SKM-1 treated with dmso at 0.1 percent for 144 hours (cell line): Measurements from ENCODE around the gene ADAMTS6.

Source experiments
- DNase-seq: peaks from one replicate; lab custom pipeline; 2025; ENCODE audit not compliant: unreplicated experiment; lab: John Stamatoyannopoulos, UW

The ADAMTS6 gene

DNA sequence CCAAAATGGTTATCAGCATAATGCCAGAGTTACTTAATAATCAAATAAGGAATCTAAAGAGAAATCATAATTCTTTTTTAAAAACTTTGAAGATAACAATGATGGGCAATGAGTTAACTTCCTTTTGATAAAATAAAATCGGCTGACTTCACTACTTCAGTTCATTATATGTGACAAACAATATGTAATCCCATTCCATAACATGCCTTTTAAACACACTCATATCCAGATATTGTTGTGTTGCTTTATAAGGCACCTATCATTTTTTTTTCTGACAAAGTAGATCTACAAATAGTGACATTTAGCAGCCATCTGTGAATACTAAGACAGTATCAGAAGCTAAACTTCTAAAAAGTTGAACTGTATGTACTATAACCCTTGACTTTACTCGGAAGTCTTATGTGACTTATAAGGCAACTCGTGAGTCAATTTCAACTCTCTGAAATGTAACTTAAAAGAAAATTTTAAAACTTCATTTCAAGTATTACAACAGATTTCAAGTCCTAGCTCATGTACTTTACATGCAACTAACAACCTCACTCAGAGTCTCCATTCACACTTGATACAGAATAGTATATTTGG, 7.5 kb downstream of the ADAMTS6 start:
- no peak for DNase-seq

DNA sequence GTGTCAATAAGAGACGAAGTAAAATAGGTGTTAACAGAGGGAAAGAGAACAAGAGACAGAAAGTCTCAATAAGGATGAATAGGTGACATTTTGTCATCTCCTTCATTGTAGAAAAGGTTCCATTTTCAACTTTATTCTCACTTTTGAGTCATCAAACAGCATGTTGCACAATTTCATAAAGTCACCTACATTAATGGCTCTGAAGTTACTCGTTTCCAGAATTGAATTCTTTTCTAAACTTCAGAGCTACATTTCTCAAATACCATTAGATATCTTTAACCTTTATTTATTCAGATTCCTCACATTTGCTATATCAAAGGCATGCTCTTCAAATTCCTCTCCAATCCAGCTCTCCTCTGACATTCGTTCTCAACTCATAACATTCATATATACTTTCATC, 13.1 kb downstream of the ADAMTS6 start:
- no peak for DNase-seq

DNA sequence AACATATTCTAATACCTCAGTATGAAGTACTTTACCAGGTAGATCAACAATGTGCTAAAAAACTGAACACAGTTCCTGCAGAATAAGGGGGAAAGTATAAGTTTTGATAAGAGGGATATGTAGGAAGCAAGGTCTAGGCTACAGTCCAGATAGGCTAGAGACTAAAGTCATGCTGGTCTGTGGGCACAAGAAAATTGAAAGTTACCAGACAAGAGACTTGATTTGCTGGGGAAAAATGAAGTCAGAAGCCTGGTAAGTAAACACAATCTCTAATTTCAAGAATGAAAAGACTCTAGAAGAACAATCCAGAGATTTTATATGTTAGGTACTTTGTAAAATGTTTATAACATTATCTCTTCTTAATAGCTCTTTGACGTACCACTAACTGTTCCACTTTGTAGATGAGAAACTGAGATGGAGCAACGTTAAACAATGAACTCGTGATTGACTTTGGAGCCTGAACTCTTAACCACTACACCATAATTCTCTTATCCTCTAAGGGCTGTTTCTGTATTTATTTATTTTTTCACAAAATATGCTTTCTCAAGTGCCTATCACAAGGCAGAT, 19.5 kb downstream of the ADAMTS6 start:
- DNase-seq: no peak

DNA sequence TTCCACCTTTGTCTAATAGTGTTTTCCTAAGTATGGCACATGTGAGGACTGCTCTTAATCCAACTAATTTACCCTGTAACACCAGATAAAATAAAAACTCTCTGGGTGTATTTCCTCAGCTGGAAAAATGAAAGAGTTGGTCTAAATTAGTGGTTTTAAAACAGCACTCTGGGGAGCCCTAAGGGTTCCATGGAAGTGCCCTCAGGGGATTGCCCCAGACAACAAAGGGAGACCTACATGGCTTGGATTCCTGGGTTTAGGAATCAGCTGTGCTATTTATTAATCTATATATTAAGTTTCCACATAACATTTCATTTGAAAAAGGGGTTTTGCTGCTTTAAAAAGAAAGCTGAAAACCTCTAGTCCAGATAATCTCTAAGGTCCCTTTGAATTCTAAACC, 20.2 kb downstream of the ADAMTS6 start:
- no peak for DNase-seq

DNA sequence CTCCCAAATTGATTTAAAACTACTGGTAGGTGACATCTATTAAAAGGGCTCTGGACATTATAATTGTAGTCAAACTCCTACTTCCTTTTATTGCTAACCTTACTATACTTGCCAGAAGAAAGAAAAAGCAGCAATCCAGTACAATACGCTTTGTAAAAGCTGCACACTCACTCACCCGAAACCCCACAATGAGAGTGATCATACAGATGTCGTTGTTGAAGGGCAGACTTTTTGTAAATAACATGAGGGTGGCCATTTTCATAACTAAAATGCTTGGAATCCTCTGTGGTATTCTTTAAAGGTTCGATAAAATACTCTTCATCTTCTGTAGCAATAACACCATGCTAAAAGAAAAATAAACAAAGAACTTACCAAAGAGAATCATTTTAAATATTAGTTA, 21.7 kb downstream of the ADAMTS6 start:
- DNase-seq: no peak

DNA sequence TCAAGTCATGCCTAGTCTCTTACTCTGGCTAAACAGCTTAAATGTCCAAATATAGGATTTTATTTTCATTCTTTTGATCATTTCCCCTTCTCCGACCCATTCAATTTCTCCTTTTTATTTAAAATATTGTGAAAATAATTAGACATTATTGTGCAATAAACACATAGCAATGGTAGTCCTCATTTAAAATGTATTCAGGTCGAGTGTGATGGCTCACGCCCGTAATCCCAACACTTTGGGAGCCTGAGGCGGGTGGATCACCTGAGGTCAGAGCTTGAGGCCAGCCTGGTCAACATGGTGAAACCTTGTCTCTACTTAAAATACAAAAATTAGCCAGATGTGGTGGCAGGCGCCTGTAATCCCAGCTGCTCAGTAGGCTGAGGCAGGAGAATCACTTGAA, 26.7 kb downstream of the ADAMTS6 start:
- no peak for DNase-seq

DNA sequence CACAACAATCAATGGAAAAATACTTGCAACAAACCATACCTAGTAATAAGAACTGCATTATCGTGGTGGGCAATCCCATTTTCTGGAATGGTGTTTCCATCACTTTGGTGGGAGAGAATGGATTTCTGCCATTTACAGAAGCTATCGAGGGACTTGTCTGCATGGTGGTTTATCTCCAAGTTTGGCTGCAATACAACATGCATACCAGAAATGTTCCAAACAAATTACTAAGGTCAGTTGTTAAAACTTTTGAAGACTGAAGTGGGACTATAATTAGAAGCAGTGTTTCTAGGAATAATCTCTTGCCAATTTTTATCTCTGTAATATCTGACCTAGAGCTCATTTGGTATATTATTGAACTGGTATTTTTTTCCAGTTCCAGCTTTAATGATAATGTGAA, 30.3 kb downstream of the ADAMTS6 start:
- no peak for DNase-seq

DNA sequence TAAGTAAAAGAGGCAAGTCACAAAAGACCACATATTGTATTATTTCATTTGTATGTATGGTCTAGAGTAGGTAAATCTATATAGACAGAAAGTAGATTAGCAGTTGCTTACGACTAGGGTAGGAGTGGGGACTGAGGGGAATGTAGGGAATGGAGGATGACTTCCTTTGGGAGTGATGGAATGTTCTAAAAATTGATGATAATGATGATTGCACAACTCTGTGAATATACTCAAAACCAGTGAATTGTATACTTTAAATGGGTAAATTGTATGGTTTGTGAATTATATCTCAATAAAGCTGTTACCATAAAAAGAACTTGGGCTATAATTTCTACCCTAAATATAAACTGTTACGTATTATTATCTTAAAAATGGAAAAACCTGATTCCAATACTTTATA, 35.0 kb downstream of the ADAMTS6 start:
- no peak for DNase-seq

DNA sequence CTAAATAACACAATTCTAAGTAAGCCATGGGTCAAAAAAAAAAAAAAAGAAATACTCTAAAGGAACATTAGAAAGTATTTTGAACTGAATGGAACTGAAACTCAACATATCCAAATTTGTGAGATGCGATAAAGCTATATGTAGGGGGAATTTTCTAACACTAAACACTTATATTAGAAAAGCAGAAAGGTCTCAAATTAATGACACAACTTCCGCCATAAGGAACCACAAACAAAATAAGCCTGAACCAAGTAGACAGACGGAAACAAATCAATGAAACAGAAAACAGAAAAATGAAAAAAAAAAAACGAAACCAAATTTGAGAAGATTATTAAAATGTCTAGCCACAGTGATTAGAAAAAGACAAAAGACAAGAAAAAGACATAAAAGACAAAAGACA, 39.9 kb downstream of the ADAMTS6 start:
- DNase-seq: no peak

DNA sequence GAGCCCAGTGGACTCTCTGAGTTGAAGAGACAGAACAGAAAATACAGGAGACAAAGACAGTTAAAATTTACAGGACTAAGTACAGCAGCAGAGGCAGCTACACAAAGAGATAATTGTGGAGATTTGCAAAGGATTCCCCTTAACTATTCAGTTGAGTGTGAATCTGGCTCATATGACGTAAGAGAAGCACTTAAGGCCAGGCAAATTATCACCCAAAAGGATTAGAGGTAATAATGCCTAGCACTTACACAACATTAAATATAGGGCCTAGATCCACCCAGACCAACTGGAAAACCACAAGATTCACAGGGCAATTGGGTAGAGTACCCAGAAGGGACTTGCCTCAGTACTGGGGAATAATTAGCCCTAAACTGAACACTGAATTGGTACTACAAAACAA, 41.3 kb downstream of the ADAMTS6 start:
- DNase-seq: no peak

DNA sequence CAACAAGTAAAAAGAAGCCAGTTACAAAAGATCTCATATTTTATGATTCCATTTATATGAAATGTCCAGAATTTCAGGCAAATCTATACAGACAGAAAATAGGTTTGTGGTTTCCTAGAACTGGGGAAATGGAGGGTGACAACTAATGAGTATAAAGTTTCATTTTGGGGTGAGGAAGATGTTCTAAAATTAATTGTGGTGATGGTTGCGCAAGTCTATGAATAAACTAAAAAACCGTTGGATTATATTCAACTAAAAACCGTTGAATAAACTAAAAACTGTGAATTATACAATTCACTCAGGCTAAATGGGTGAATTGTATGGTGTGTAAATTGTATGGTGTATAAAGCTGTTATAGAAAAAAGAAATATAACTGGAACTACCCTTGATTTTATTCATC, 47.6 kb downstream of the ADAMTS6 start:
- DNase-seq: no peak

DNA sequence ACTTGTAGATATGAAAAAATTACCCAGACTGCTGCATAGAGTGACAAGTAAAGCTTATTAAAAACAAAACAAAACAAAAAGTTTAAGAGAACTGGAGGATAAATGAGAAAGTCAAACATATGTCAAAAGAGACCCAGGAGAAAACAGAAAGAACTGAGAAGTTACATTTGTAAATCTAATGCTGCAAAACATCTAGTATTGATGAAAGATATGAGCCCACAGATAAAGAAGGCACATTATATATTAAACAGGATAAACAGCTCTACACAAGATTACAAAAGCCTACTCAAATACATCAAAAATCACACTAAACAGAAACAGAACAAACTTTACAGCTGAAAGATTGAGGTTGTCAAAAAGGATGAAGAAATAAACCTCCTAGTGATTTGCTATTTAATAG, 55.1 kb downstream of the ADAMTS6 start:
- DNase-seq: no peak

DNA sequence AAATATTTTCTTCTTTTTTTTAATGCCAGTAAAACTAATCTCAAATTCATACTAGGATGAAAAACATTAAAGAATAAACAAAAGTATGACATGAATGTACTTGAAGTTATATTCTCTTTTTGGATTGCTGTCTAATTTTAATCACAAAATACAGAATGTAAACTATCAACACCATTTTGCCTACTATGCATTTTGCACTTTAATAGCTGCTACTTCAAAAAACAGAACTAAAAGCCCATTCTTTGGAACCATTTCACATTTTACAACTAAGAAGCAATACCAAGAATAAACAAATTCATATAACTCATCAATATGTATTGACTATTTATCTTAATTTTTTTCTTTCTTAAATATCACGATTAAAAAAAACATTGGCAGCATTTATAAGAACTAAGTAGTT, 58.1 kb downstream of the ADAMTS6 start:
- no peak for DNase-seq

DNA sequence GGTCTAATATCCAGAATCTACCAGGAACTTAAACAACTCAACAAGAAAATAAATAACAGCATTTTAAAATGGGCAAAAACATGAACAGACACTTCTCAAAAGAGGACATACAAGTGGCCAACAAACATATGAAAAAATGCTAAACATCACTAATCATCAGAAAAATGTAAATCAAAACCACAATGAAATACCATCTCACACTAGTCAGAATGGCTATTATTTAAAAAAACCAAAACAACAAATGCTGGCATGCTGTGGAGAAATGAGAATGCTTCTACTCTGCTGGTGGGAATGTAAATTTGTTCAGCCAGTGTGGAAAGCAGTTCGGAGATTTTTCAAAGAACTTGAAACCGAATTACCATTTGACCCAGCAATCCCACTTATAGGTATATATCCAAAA, 63.1 kb downstream of the ADAMTS6 start:
- no peak for DNase-seq

DNA sequence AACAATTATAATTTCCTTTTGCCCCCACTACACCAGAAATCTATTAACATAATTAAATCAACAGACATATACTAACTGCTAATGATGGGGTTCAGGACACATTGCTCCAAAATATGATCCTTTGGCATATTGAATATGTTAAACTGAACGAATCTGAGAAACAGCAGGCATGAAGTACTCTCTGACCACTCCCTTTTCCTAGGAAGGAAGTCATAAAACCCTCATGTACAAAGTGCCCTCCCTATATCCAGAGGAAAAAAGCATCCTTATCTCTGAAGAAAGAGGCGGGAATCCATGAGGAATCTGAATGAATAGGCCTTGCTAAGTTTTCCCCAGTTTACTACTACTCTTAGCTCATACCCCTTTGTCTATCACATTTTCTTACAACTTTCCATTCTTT, 67.9 kb downstream of the ADAMTS6 start:
- DNase-seq: no peak

DNA sequence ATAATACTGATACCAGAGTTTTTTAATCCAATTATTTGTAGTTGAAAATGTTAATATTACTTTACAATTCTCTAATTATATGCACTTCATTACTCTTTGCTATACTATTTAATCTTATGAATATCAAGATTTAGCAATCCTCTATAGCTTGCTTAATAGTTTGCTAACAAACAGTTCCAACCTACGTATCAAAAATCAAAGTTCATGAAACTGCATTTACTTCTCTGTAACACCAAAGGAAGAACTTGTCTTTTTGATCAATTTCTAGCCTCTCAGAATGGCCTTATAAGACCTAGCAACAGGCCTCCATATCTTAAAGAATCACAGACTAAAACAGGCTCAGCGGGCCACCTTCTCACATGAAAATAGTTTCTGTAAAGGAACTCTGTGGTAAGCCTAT, 68.9 kb downstream of the ADAMTS6 start:
- no peak for DNase-seq

DNA sequence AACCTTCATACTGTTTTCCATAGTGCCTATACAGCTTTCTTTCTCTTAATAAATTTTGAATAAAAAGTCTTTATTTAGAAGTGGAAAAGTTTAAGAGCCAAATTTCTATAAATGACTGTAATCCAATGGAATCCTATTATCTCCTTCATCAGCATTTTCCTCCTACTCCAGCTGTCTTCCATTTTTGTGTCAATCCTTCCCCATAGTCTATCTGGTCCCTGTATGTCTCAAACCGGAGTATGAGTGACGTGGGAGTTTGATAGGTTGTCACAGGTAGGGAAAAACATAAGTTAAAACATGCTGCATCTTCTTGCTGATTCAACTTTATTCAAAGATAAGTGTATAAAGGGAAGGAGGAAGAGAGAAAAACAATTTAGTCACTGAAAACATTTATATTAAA, 70.4 kb downstream of the ADAMTS6 start:
- no peak for DNase-seq

DNA sequence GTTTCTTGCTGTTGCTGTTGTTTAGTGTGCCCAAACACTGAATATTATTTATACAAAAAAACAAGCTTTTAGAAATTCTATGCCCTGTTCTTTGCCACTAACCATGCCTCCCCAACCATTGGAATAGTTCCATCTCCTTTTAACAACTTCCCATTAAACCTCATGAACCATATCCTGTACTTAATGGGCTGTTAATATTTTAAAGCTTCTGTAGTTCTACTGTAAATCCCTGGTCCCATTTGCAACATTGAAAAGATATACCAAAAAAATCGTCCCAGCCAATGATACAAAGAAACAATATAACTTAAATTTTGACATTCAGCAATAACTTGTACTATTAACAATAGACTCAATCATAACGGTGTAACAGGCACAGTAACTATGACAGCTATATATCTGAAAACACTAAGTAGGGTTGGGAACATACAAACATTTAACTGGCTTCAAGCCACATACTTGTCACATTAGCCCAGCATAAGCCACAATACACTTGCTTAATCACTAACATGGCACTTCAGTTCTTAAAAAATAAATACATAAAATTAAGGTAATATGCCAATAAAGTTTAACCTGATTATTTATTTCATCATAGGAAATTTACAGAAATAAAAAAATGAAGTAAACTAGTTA, 86.1 kb downstream of the ADAMTS6 start:
- DNase-seq: no peak

DNA sequence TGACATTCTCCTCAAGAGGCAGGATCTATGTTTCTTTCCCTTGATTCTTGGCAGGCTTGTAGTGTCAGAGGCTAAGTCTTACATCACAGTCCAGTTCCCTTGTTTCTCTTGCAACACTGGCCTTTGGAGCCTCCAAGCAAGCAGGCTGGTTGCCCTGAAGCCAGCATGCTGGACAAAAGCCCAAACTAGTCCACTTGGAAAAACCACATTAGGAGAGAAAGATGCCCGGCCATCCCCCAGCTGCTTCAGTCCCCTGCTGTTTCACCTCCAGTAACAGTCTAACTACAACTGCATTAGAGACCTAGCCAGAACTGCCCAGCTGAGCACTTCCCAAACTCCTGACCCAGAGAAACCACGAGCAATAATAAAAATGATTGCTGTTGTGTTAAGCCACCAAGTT, 87.6 kb downstream of the ADAMTS6 start:
- DNase-seq: peak; percentile 21

DNA sequence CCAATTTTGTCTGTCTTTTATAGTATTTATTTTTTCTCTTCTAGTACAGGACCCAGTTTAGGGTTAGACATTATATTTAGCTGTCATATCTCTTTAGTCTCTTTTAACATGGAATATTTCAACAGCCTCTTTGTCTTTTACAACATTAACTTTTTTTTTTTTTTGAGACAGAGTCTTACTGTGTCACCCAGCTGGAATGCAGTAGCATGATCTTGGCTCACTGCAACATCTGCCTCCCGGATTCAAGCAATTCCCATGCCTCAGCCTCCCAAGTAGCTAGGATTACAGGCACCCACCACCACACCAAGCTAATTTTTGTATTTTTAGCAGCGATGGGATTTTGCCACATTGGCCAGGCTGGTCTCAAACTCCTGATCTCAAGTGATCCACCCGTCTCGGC, 90.1 kb downstream of the ADAMTS6 start:
- no peak for DNase-seq

DNA sequence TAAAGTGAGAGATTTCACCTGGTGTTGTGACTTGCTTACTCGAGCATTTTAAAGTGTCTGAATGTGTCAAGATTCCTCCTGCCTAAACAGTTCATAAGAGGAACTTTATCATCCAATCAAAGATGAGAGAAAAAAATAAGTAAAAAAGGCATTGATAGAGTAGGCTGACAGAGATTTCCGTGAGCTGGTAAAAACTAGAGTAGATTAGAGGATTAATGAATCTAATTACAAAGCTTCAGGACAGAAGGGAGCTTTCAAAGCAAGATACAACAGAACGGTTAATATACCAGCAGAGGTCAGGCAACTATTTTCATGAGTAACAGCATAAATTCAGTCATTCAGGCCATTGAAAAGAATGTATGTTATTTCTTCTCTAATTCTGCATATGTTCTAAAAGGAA, 91.5 kb downstream of the ADAMTS6 start:
- no peak for DNase-seq

DNA sequence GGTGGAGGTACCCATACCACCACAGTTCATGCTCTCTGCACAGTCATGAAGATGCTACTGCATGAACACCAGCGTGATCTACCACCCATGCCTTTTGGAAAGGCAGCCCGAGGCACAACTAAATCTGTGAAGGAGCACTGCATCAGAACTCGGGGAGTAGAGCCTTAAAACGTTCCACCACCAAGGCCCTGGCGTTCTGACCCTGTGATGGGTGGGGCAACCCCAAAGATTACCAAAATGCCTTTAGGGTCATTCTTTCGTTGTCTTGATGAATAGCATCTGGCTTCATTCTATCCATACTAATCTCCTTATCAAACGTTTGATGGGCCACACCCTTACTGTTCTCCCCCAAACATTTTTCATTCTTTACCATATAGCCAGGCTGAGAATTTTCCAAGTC, 97.9 kb downstream of the ADAMTS6 start:
- no peak for DNase-seq

DNA sequence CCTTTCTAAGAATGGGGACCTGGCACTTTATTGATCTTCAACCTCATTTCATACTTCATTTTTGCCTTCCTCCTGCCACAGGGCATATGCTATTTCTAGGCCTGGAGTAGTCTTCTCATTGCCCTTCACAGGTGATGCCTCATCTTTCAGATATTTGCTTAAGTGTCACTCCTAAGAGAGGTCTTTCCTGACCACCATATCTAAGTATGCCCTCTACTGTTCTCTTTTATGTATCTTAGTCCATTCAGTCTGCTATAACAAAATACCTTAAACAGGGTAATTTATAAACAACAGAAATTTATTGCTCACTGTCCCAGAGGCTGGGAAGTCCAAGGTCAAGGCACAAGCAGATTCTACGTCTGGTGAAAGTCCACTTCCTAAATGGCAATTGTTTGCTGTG, 99.1 kb downstream of the ADAMTS6 start:
- no peak for DNase-seq
